ENCODE results near the gene UGGT2. TPM values are rescaled to one million over a fixed set of nuclear protein-coding genes. Genes with fewer than 3 reads are reported as not detected.

The UGGT2 gene
- total and polyA plus RNA-seq, 10 donors = 2.6 to 38.9 (median 15.1) TPM

GRCh38 chr13:95752677-95753076, 300.5 kb downstream of the UGGT2 start:
- H3K27ac ChIP-seq = no peak overlapping the region
- no peak for TF ChIP-seq POLR2A (IDR thresholded peaks at IDR 0.05)
- no peak for TF ChIP-seq POLR2AphosphoS5 (IDR thresholded peaks at IDR 0.05)
- TF ChIP-seq, protein P1, sequence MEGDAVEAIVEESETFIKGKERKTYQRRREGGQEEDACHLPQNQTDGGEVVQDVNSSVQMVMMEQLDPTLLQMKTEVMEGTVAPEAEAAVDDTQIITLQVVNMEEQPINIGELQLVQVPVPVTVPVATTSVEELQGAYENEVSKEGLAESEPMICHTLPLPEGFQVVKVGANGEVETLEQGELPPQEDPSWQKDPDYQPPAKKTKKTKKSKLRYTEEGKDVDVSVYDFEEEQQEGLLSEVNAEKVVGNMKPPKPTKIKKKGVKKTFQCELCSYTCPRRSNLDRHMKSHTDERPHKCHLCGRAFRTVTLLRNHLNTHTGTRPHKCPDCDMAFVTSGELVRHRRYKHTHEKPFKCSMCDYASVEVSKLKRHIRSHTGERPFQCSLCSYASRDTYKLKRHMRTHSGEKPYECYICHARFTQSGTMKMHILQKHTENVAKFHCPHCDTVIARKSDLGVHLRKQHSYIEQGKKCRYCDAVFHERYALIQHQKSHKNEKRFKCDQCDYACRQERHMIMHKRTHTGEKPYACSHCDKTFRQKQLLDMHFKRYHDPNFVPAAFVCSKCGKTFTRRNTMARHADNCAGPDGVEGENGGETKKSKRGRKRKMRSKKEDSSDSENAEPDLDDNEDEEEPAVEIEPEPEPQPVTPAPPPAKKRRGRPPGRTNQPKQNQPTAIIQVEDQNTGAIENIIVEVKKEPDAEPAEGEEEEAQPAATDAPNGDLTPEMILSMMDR (IDR thresholded peaks at IDR 0.05 in 8 of 11, conservative IDR thresholded peaks at IDR 0.05 in 3 of 11) = no peak
- DNase-seq = no peak
- 80 to 94% (median 92%) methylated on average over 2 of the region's 2 CpGs for WGBS, 5 donors
- intact Hi-C loops (cut with DNase I; ENCODE audit: low total_unique reads) = no loop called here
- peaks cover 0 to 6% (median 0%) of the 10 kb centered on the region in 6 donors for H3K4me1 ChIP-seq
- no peaks in the 10 kb centered on the region for H3K9me3 ChIP-seq
- no peaks in the 10 kb centered on the region for H3K27me3 ChIP-seq (replicated peaks in 1 of 7)
- H3K4me3 ChIP-seq = no peak overlapping the region
- H3K36me3 ChIP-seq = peaks cover 0 to 6% (median 0%) of the 10 kb centered on the region in 6 donors

Small RNA genes within 50 kb of the gene (small RNA-seq; reads per million reads assigned to genes)
- gene HMGN1P24 = 0 reads per million in 4 donors

Other genes starting within 250 kb of the UGGT2 start
- not detected for gene HS6ST3, start 36.7 kb upstream of the UGGT2 start, total RNA-seq
- gene HS6ST3, start 36.7 kb upstream of the UGGT2 start, polyA plus RNA-seq = under 1 TPM in 1 of 3 donors, not detected in 2; 0.03 TPM